Gastrocnemius medialis (tissue), 4 donors: ENCODE data around the gene DDI2.
"Not testable (repeated sequence)": the region's sequence is repeated elsewhere in the genome, so short reads cannot be mapped to it uniquely, and the experiment has no call there.

Experiments used
- POLR2A ChIP-seq, 2 donors: fragments of 450-650 bp; IDR thresholded peaks; one replicate each; pipeline ENCODE4 v1.6.1; 2017; ENCODE audit warnings: antibody characterized with exemption in 2 of 2, mild to moderate bottlenecking in 2 of 2, moderate library complexity in 2 of 2
- TF ChIP-seq, protein P1 (sequence below), 5 experiments: fragments of 450-650 bp in 3 of 5; fragments of 200-600 bp in 2 of 5; sonication (generic) in 2 of 5; IDR thresholded peaks in 4 of 5; conservative IDR thresholded peaks in 1 of 5; 1 replicate in 4 of 5; 2 replicates in 1 of 5; pipeline ENCODE4 v1.5.1; 2016 to 2019; ENCODE audit warnings: antibody characterized with exemption in 5 of 5, mild to moderate bottlenecking in 3 of 5, moderate library complexity in 3 of 5

DNA sequence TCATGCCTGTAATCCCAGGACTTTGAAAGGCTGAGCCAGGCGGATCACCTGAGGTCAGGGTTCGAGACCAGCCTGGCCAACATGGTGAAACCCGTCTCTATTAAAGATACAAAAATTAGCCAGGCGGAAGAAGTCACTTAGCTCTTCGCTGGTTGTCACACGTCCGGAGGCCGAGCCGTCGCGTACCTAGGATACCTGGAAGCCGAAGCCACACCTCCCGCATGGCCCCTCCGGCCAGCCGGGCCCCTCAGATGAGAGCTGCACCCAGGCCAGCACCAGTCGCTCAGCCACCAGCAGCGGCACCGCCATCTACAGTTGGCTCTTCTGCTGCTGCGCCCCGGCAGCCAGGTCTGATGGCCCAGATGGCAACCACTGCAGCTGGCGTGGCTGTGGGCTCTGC is 12.9 kb upstream of the DDI2 start:
- not testable (repeated sequence) for TF ChIP-seq POLR2A (IDR thresholded peaks at IDR 0.05)
- TF ChIP-seq, protein P1, sequence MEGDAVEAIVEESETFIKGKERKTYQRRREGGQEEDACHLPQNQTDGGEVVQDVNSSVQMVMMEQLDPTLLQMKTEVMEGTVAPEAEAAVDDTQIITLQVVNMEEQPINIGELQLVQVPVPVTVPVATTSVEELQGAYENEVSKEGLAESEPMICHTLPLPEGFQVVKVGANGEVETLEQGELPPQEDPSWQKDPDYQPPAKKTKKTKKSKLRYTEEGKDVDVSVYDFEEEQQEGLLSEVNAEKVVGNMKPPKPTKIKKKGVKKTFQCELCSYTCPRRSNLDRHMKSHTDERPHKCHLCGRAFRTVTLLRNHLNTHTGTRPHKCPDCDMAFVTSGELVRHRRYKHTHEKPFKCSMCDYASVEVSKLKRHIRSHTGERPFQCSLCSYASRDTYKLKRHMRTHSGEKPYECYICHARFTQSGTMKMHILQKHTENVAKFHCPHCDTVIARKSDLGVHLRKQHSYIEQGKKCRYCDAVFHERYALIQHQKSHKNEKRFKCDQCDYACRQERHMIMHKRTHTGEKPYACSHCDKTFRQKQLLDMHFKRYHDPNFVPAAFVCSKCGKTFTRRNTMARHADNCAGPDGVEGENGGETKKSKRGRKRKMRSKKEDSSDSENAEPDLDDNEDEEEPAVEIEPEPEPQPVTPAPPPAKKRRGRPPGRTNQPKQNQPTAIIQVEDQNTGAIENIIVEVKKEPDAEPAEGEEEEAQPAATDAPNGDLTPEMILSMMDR (IDR thresholded peaks at IDR 0.05 in 4 of 5, conservative IDR thresholded peaks at IDR 0.05 in 1 of 5): not testable (repeated sequence)
